GM19328 (cell line): ENCODE results near the gene HOXD12.

ENCODE experiments used
- ATAC-seq: cut with Tn5 transposase; IDR thresholded peaks from one replicate; pipeline ENCODE4 v1.9.1; 2021; ENCODE audit warnings: mild to moderate bottlenecking, moderate library complexity; ENCODE audit not compliant: unreplicated experiment

The HOXD12 gene

DNA sequence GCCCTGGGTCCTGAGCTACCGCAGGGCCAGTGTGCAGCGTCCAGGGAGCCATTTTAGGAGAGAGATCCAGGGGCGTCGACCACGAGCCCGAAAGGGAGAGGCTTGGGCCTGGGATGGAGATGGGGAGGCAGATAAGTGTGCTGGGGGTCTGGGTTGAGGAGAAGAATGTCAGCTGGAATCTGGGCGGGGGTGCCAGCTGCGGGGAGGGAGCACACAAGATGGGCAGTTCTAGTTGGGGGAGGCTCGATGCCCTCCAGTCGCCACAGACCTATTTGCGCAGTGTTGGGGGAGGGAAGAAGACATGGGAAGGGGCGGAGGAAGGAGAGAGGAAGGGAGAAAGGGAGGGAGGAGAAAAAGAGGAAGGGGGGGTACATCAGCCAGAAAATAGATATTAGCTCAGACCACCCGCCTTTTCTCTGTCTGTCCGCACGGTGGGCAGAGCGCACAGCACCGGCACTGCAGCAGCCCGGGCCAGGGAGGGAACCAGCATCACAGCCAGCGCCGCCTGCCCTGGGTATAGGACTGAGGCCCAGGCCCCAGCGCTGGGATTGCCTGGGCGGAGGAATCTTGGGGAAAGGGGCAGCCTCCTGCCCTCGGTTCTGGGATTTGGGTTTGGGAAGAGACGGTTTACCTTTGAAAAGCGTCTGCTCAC, 5.6 kb downstream of the HOXD12 start:
- no peak for ATAC-seq

DNA sequence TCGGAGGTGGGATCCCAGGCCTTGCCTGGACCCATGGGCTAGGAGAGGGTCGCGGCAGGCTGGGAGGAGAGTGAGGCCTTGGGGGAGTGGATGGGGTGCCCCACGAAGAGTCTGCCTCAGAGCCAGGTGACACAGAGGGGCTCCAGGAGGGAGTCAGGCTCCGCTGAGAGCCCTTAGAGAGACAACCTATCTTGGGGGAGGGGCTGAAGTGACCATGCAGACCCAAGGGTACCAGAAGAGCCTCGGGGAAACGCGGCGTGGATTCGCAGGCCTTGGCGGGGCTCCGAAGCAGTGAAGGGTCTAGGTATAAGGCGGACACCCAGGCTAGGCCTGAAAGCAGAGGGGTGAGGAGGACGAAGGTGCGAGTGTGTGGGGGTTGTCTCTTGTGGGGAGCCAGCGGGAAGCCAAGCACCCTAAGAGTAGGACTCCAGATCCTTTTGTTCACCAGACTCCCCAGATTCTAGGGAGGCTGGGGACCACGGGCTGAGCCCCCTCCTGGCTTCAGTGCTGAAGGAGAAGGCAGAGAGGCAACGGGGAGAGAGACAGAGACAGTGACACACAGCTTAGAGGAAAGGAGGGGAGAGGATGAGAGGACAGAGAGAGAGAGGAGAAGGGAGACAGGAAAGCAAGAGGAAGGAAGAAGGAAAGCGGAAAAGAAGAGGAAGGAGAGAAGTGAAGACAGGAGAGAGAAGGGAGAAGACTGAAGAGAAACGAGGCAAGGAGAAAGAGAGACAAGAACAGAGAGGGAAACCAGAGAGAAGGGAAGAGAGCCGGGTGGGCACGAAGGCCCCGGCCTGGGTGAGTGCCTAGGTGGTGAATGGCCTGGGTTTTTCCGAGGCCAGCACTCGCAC, 6.4 kb downstream of the HOXD12 start:
- ATAC-seq: no peak

DNA sequence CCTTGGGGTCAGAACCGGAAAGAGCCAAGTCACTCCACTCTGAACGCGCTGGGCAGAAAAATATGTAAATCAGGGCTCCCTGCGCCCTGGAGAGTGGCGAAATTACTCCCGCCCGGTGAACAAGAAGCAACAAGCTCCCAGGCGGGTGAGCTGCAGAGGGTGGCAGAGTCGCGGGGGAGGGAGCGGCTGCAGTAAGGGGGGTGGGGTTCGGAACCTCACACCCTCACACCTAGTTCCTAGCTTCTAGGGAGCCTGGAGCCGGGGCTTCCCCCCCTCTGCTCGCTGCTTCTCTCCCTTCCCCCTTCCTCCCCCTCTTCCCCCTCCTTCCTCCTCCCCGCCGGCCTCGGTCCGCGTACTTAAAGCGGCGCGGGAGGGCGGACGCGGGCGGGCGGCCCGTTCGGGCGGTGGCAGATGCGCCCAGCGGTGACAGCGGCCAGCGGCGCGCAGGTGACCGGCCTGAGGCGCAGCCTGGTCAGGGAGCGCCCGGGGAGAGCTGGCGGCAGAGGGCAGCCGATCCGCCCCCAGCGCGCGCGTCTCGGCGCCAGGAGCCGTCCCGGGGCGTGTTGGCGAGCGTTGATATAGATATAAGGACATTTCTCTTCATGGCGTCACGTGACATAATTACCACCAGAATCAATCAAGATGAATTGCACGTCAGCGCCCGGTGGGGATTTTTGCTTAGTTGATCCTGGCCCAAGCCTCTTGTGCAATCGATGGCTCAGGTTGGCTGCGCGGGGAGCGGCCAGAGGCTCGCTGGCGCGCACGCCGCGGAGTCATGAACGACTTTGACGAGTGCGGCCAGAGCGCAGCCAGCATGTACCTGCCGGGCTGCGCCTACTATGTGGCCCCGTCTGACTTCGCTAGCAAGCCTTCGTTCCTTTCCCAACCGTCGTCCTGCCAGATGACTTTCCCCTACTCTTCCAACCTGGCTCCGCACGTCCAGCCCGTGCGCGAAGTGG, 7.3 kb downstream of the HOXD12 start, which contains the start of gene HOXD11:
HOXD11 (plus strand) TSS at position 700 of the 959 bp plus-strand sequence; CDS start at position 776, 76 bp downstream.
- ATAC-seq: no peak

DNA sequence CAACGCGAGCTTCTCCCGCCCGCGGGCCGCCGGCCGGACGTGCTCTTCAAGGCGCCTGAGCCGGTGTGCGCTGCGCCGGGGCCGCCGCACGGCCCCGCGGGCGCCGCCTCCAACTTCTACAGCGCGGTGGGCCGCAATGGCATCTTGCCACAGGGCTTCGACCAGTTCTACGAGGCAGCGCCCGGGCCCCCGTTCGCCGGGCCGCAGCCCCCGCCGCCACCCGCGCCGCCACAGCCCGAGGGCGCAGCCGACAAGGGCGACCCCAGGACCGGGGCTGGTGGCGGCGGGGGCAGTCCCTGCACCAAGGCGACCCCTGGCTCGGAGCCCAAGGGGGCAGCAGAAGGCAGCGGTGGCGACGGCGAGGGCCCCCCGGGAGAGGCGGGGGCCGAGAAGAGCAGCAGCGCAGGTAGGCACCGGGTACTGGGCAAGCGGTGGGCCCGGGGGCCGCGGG, 8.2 kb downstream of the HOXD12 start:
- no peak for ATAC-seq

DNA sequence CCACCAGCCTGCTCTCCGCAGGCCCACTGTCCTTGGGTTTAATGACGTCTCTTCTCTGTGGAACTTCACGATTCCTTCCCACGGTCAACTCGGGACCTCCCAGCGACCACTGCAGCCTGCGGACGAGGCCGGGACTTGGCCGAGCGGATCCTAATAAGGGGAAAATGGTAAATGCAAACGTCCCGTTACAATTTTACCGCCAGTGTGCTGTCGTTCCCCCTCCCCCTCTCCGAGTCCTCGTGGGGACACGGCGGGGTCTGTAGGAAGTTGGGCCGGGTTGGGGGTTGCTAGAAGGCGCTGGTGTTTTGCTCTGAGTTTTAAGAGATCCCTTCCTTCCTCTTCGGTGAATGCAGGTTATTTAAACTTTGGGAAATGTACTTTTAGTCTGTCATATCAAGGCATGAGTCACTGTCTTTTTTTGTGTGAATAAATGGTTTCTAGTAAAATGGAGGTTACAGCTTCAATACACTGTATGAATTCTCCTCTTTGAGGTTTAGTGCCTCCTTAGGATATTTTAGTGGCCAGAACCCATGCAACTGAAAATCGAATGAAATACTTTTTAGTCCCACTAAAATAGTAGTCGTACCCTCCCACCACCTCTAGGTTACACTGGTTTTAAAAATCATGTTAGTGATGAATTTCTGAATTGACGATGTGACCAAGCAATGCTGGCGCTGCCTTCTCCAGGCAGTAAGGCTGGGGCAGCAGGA, 9.8 kb downstream of the HOXD12 start:
- ATAC-seq: no peak

DNA sequence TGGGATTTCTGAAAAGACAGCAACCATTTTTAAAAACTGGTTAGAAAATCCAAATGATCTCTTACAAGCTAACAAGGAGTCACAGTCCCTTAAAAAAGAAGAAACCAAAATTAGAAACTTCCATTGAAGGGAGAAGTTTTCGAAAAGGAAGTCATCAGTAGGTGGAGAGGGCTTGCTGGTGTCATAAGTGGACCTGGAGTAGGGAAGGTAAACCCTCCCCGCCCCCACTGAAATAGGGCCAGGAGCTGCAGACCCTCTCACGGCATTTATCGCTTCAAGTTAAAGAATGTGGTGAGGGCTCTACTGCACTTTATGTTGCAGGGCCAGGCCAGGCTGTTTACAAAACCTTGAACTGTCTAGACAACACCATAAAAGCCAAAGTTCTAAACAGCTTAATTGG, 10.4 kb downstream of the HOXD12 start:
- ATAC-seq: no peak

DNA sequence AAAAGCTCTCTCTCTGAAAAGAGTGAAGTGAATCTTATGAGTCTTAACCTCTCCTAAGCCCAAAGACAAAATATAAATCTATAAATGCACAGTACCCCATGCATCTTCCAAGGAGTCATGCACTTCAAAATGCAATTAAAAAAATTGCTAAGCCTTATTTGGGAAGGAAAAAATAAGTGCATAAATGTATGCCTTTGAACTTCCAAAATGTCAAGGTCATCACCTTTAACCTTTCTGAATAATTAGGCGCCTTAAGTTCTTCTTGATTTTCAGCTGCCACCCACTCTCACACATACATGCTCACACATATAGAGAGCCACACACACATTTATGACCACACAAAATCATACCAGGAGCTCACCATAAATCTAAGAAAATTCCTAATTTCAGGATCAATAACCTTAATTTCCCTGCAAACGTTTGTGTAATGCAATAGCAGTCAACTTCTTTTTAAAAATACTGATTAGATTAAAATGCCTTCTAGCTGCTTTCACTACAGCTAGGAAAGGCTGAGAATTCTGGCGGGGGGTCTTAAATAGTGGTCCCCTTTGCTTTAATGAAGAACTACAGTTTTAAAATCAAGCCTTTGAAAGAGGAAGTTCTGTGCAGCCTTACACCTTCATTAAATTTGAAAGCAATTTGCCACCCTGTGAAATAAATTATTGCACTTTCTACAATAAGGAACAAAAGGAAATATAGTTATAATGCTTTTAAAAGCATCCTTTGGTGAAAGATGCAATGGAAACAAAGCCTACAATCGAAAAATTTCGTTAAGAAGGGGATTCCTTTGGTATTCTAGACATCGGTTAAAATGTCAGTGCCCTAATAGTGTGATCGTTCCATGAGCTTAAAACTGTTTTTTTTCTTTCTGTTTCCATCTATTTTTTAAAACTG, 11.1 kb downstream of the HOXD12 start:
- ATAC-seq: no peak

DNA sequence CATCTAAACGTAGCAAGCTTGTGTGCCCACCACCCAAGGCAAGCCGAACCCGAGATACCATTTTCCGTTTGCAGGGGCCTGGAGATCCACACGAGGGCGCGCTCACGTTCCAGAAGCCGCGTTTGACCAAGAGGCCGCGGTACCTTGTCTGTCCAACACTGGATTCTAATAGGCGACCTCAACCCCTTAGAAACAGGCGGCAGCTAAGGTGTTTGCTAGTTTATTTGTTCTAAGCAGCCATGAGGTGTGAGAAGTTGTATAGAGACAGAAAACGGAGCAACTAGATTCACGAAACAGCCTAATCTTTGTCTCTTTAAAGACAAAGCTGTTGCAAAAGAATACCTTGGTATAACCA, 11.7 kb downstream of the HOXD12 start:
- no peak for ATAC-seq

DNA sequence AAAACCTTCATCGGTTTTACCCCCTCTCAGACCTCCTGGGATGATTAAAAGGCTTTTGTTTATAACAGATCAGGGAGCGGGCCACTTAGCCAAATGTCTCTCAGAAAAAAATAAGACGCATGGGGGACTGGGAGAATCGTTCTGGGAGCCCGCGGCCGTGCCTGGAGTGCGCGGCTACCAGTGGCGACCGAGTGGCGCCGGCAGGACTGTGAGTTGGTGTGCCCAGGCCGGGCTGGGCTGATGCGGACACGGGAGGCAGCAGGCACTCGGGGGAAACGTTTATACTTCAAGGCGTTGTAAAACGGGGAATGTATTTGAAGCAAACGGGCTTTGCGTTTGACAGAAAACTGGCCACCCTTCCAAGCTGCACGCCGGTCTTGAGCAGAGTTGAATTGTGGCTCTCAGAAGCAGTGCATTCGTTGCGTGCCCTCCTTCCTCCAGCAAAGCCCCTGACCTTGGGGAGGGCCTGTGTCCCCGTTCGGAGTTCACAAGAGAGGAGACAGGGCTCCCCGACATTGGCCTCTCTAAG, 12.3 kb downstream of the HOXD12 start:
- ATAC-seq: no peak

DNA sequence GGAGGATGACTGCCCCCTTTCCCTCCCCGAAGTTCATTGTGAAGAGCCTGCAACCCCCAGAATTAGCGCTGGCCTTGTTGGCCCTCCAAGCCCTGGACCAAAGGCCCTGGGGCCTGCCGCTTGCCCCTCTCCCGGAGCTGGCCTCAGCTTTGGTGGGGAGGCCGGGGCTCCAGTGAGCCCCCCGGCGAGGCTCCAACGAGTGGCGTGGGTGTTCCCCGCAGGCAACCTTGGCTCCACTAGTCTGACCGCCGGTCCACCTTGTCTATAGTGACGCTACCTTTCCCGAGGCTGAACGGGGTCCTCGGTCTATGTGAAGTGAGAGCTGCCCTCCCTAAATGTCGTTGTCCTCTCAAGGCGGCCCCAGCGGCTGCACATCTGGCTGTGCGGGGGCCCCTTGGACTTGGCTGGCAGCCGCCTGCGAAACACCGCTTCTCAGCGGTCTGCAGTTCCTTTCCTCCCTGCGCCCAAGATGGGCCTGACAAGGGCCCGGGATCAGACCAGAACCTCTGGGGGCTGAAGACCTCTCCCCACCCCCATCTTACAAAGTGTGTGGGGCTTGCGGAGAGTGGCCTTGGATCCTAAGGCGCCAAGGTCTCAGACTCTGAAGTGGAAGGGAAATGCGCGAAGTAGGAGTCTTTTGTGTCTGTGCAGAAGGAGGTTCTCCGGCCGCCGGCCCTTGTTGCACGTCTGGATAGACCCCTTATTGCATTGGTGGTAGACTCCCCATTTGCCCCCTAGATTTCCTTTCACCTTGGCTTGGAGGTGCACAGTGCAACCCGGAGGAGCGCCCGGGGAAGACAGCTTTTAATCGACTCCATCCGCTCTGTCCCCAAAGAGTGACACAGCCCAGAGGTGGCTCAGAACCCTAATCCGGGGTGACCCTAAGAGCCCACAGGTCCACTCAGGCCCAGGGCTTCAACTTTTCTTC, 13.0 kb downstream of the HOXD12 start:
- no peak for ATAC-seq

DNA sequence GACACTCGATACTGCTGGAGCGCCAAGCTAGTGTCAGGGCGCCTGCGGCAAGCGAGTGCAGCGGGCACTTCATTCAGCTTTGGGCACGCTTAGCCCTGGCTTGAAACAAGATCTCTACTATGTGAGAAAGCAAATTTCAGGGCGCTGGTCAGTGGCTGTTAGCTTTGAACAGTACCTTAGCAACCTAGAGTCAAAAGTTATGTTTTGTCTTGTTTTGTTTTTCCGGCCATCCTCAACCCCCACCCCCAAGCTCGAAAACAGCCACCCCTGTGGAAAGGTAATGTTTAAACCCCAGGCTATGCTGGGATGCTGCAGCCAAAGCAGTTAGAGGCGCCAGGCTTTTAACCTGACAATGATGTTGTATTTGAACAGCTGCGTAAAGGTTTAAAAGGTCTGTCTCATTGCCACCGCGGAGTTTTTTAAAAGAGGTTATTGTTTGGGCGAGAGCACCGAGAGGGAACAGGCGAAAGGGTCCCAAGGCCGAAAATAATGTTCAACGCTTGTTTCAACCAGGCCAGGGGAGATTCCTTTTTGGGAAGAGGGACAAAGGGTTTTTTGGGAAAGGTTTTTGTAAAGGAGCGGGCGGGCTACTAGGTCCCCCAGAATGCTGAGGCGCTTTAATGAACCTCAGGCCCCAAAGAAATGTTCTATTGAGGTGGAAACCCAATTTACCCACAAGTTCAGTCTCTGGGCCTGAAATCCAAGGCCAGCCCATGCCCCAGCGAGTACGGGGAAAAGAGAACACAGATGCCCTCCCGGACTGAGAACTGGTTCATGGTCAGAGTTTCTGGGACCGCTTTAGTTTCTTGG, 14.7 kb downstream of the HOXD12 start:
- ATAC-seq: no peak

DNA sequence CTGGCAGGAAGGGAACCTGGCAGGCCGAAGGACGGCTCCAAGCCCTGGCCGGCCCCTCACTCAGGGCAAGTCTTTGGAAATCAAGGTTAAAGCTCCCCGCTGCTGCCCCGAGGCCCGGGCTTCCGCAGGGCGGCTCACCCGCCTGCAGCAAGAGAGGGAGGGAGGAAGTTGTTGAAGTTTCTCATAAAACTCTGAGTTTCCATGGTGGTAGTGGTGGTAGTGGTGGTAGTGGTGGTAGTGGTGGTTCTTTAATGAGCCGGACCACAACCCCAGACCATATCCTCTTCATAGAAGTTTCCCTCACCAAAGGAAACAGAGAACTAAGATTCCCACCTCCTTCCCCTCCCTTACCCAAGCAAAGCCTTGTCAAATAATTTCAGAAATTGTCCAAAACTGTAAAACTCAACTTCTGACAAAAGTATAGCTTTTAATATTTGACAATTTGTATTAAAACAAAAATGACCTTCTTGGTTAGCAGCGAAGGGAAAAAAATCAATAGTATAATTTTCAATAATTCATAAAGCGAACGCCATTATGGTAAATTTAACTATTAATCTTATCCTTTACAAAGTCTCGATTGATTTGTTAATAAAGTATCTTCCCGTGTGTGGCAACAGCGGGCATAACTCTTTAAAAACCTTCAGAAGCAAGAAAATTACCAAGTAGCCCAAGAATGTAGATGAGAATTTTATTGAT, 15.5 kb downstream of the HOXD12 start:
- ATAC-seq: no peak

DNA sequence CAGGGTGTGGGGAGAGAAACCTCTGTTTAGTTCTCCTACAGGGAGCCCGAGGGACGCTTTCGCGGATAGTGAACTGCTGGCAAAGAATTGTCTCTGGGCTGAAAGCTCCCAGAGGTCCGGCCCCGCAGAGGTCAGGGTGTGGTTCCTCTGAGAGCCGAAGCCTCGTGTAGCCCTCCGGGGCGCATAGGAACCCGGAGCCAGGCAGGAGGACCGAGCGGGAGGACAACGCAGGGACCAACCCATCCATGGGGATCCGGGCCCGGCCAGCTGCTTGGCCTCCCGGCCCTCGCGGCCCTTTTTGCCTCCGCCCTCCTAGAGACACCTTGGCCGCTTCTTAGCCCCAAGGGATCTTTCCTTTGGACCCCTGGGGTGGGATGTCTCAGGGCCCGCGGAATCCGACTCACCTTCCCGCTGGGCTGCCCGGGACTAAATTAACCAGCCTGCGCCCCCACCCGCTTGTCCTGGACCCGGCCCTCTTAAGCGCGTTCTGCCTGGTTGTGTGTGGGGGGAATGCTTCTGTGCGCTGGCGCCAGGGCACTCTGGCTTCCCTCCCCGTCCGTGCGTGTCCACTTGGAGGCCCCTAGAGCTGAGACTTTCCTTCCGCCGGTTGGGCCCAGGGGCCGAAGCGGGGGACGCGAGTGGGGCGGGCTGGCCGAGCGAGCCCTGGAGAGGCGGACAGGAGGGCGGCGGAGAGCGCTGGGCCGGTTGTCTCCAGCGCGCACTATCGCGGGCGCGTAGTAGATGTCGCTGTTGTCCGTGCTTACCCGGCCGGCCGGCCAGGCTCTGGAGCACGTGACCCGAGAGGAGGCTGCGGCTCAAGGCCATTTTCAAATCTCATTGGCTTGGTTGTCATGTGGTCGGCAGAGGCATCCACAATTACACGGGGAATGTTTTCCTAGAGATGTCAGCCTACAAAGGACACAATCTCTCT, 16.6 kb downstream of the HOXD12 start, which contains the start of gene HOXD10:
HOXD10 (plus strand) TSS at position 896 of the 931 bp plus-strand sequence. CDS start 56 bp downstream, outside the sequence.
- no peak for ATAC-seq

DNA sequence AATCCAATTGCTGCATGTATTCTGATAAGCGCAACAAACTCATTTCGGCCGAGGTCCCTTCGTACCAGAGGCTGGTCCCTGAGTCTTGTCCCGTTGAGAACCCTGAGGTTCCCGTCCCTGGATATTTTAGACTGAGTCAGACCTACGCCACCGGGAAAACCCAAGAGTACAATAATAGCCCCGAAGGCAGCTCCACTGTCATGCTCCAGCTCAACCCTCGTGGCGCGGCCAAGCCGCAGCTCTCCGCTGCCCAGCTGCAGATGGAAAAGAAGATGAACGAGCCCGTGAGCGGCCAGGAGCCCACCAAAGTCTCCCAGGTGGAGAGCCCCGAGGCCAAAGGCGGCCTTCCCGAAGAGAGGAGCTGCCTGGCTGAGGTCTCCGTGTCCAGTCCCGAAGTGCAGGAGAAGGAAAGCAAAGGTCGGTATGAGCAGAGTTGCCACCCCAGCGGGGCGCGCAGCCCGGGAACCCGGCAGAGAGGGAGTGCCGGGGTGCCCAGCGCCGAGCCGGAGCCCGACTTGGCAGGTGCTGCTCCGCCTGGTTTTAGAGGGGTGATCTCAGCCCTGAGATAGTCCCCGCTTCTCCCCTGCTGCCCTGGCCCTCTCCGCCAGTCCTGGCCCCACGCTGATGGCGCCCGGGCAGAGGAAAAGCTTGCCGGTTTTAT, 17.7 kb downstream of the HOXD12 start:
- no peak for ATAC-seq

DNA sequence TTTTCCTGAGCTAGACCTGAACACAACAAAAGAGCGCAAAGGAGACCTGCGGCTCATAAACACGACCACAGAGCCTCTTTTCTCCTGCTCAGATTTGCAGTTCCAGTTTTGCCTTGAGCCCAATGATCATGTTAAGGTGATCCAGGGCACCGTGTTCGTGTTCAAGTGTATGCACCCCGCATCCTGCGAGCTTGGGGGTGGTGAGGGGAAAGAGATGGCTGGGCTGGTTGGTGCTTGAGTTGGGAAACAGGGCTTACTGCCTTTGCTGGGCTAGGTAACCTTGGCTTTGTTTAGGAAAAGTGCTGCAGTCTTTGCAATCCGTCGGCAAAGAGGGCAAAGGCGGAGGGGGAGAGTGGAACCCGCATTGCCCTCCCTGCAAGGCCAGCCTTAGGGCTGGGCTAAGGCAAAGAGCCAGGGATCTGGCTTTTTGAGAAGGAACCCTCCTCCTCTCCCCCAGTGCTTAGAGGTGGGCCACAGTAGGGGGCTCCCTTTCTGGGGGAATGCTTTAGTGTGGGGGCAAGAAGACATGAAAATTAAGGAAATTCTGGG, 18.3 kb downstream of the HOXD12 start:
- no peak for ATAC-seq
